Kidney (tissue), 14 donors: ENCODE data around the gene FPGS. TPM values are rescaled to one million over a fixed set of nuclear protein-coding genes. Genes with fewer than 3 reads are reported as not detected.

Experiments used
- DNase-seq, 5 donors: peaks; one replicate each; pipeline ENCODE4 v3.0.0-alpha.2; 2013 to 2020
- FAIRE-seq: peaks from 2 replicates; lab custom pipeline; 2012; peaks lifted over from hg19 to GRCh38; lab: Jason Lieb, UNC
- H3K27ac ChIP-seq, 2 donors: one replicate each; pipeline ENCODE4 v1.7.0; 2013; ENCODE audit warnings: low read depth in 2 of 2, low read length in 2 of 2, inconsistent platforms in 1 of 2
- H3K27me3 ChIP-seq: one replicate; pipeline ENCODE4 v1.7.1; 2013; ENCODE audit warnings: low read length, inconsistent platforms; ENCODE audit not compliant: control insufficient read depth, insufficient read depth
- H3K36me3 ChIP-seq, 3 donors: one replicate each; pipeline versions ENCODE4 v1.7.0 to v1.7.1; 2013; ENCODE audit warnings: low read length in 3 of 3, control low read depth in 1 of 3, inconsistent platforms in 1 of 3; ENCODE audit not compliant: insufficient read depth in 3 of 3, control insufficient read depth in 2 of 3
- H3K4me1 ChIP-seq, 3 donors: one replicate each; pipeline versions ENCODE4 v1.7.0 to v1.7.1; 2013; ENCODE audit warnings: low read length in 3 of 3, inconsistent platforms in 1 of 3, low read depth in 1 of 3; ENCODE audit not compliant: control insufficient read depth in 2 of 3, insufficient read depth in 2 of 3
- H3K4me3 ChIP-seq, 3 donors: one replicate each; pipeline versions ENCODE4 v1.7.0 to v1.8.1; 2013; ENCODE audit warnings: low read length in 3 of 3, control low read depth in 1 of 3, inconsistent platforms in 1 of 3
- H3K9ac ChIP-seq, 3 donors: one replicate each; pipeline versions ENCODE4 v1.7.0 to v1.7.1; 2013; ENCODE audit warnings: low read length in 3 of 3, control low read depth in 1 of 3, inconsistent platforms in 1 of 3
- H3K9me3 ChIP-seq, 3 donors: one replicate each; pipeline versions ENCODE4 v1.7.0 to v1.7.1; 2013; ENCODE audit warnings: low read length in 3 of 3, control low read depth in 1 of 3, inconsistent platforms in 1 of 3; ENCODE audit not compliant: control insufficient read depth in 2 of 3, insufficient read depth in 1 of 3
- intact Hi-C: fragments of 100-400 bp; cut with DNase I; formaldehyde crosslinking; loops from one replicate; pipeline ENCODE4 v1.11.1; 2022
- polyA plus RNA-seq: library from polyadenylated mRNA; stranded (reverse); fragments of 350-450 nt; fragmentation: Illumina TruSeq; extraction: RNeasy Lipid Tissue Mini Kit (QIAGEN cat#74804); gene quantifications from one replicate; pipeline ENCODE4 v1.2.3, GENCODE V29; 2014; ENCODE audit warnings: low read depth, low replicate concordance; ENCODE audit not compliant: insufficient read depth
- total RNA-seq: library from RNA; stranded (reverse); fragmentation: NEBNext Ultra II Directional; extraction: Animal tissue kit (Norgen Biotek cat#: 25700); gene quantifications from one replicate; pipeline ENCODE4 v1.2.1, GENCODE V29; 2021
- TF ChIP-seq, protein P1 (sequence below): IDR thresholded peaks from 3 replicates; pipeline ENCODE4 v1.5.1; 2012; ENCODE audit warnings: mild to moderate bottlenecking, moderate library complexity, borderline replicate concordance; ENCODE audit not compliant: insufficient read depth; ENCODE audit errors: extremely low read depth
- donor health status: control.
- donor health status: control.
- donor health status: control.
- donor health status: control.
- donor health status: control.
- donor health status: DM: yes; HTN: yes; CAD: no.
- donor health status: Normal renal cell carcinoma (clear cell type).

The FPGS gene
- total and polyA plus RNA-seq, 2 donors from 2014 or later, result 44.0 to 77.2 TPM

DNA sequence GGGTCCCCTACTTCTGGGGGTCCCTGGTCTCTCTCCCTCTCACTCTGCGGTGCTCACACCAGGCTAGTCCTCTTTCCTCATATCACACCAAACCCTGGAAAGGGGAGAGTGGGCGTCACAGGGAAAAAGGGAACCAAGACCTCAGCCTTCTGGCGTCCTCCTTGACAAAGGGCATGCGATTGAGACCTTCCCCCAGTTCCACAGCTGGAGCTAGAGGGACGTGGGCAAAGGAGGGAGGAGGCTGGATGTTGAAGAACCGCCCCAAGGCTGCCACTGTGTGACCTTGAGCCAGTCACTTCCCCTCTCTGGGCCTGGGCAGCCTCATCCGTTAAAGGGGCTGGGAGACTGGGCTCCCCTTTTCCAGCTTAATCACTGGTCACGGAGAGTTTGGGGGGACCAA, 49.1 kb upstream of the FPGS start:
- Histone ChIP-seq H3K4me3 (no peak overlapping the region), H3K4me1 (no peaks in the 10 kb centered on the region), H3K27ac (no peak overlapping the region), H3K36me3 (no peaks in the 10 kb centered on the region), H3K27me3 (peaks cover 10% of the 10 kb centered on the region), H3K9ac (no peak overlapping the region), H3K9me3 (no peaks in the 10 kb centered on the region)
- DNase-seq, result no peak
- intact Hi-C loops, result no loop called here
- no peak for FAIRE-seq
- TF ChIP-seq, protein P1, sequence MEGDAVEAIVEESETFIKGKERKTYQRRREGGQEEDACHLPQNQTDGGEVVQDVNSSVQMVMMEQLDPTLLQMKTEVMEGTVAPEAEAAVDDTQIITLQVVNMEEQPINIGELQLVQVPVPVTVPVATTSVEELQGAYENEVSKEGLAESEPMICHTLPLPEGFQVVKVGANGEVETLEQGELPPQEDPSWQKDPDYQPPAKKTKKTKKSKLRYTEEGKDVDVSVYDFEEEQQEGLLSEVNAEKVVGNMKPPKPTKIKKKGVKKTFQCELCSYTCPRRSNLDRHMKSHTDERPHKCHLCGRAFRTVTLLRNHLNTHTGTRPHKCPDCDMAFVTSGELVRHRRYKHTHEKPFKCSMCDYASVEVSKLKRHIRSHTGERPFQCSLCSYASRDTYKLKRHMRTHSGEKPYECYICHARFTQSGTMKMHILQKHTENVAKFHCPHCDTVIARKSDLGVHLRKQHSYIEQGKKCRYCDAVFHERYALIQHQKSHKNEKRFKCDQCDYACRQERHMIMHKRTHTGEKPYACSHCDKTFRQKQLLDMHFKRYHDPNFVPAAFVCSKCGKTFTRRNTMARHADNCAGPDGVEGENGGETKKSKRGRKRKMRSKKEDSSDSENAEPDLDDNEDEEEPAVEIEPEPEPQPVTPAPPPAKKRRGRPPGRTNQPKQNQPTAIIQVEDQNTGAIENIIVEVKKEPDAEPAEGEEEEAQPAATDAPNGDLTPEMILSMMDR, result no peak

- H3K27me3 ChIP-seq, result peaks cover 10% of the 10 kb centered on the region
- no peaks in the 10 kb centered on the region for H3K4me1 ChIP-seq
- no peak overlapping the region for H3K4me3 ChIP-seq
- H3K27ac ChIP-seq, result no peak overlapping the region
- no peak for FAIRE-seq
- peak in 4 of 5 donors; percentile 48 to 65 (median 56) for DNase-seq
- TF ChIP-seq, protein P1, result no peak
- intact Hi-C loops, result no loop called here
- H3K9ac ChIP-seq, result no peak overlapping the region
- H3K36me3 ChIP-seq, result no peaks in the 10 kb centered on the region
- H3K9me3 ChIP-seq, result no peaks in the 10 kb centered on the region
These were observed 48.3 kb upstream of the FPGS start for GRCh38 chr9:127754099-127755060.

DNA sequence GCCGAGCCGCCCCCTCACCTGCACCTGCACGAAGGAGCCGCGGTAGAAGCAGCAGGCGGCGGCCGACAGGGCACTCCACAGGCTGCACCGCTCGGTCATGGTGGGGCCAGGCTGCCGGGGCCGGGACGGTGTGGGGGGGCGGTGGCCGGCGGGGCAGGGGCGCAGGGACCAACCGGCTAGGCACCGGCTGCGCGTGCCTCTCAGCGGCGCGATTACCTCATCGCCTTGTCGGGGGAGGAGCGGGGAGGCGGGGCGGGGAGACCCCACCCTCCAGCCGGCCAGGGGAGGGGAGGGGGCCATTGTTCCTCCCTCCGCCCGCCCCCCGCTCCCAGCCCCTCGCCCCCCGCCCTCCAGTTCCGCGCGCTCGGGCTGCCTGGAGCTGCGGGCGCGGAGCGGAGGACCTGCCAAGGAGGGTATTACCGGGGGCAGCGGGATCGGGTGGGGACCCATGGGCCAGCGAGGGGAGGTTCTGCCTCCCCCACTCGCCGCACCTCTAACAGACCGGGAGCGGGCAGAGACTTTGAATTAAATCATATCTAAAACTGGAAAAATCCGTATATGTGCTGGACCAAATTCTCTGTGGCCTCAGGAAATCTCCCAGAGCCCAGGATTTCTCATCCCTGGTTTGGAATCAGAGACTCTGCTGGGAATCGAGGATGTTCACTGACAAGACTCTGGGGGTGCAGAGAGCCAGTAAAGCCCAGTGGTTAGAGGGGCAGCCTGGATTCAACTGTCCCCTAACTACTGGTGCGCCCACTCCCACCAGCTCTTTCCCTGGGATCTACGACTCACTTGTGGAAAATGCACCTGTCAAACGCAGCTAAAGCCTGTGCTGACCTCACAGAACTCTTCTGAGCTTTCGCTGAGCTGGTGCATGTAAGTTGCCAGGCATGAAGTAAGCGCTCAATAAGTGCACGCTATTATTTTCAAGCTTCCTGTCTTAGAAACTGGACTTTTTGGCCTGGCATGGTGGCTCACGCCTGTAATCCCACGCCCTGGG, 47.3 kb upstream of the FPGS start:
- Histone ChIP-seq H3K4me1 (no peaks in the 10 kb centered on the region), H3K9me3 (no peaks in the 10 kb centered on the region), H3K4me3 (no peak overlapping the region), H3K9ac (no peak overlapping the region), H3K36me3 (no peaks in the 10 kb centered on the region), H3K27ac (no peak overlapping the region), H3K27me3 (peaks cover 10% of the 10 kb centered on the region)
- FAIRE-seq (no peak), DNase-seq (peak in 3 of 5 donors; percentile 45 to 80 (median 70))
- TF ChIP-seq, protein P1, result no peak
- intact Hi-C loops, result no loop called here
